Bronchial epithelial cell (primary cell): ENCODE data around the gene BCL7C. TPM values are rescaled to one million over a fixed set of nuclear protein-coding genes. Genes with fewer than 3 reads are reported as not detected.
A peak's percentile ranks its signal among the peaks of the same experiment; 100 is the strongest.
"Not testable (repeated sequence)": the region's sequence is repeated elsewhere in the genome, so short reads cannot be mapped to it uniquely, and the experiment has no call there.

Experiments
- DNase-seq: peaks from one replicate; pipeline ENCODE4 v3.0.0-alpha.2; 2010; ENCODE audit warnings: low read depth
- FAIRE-seq: peaks from 2 replicates; lab custom pipeline; 2011; peaks lifted over from hg19 to GRCh38; lab: Jason Lieb, UNC
- H3K27me3 ChIP-seq: 2 replicates; pipeline ENCODE4 v1.5.1; 2011; ENCODE audit warnings: low read length; ENCODE audit not compliant: control insufficient read depth, insufficient read depth
- H3K36me3 ChIP-seq: 2 replicates; pipeline ENCODE4 v1.5.1; 2011; ENCODE audit warnings: low read length; ENCODE audit not compliant: control insufficient read depth, insufficient read depth
- H3K4me3 ChIP-seq: 2 replicates; pipeline ENCODE4 v1.5.1; 2011; ENCODE audit warnings: mild to moderate bottlenecking, low read depth, low read length, control low read depth
- total RNA-seq: library from RNA; depleted of rRNA; stranded (reverse); fragments of >200 nt; gene quantifications from 2 replicates; pipeline ENCODE4 v1.2.1, GENCODE V29; 2014
- TF ChIP-seq, protein P1 (sequence below): IDR thresholded peaks from 2 replicates; pipeline ENCODE4 v1.5.1; 2011; ENCODE audit warnings: mild to moderate bottlenecking, moderate library complexity, low read length, control low read depth, inconsistent platforms; ENCODE audit not compliant: insufficient read depth, severe bottlenecking

BCL7C gene
- total RNA-seq, 1 donor from 2014 or later = 24.7 TPM

DNA sequence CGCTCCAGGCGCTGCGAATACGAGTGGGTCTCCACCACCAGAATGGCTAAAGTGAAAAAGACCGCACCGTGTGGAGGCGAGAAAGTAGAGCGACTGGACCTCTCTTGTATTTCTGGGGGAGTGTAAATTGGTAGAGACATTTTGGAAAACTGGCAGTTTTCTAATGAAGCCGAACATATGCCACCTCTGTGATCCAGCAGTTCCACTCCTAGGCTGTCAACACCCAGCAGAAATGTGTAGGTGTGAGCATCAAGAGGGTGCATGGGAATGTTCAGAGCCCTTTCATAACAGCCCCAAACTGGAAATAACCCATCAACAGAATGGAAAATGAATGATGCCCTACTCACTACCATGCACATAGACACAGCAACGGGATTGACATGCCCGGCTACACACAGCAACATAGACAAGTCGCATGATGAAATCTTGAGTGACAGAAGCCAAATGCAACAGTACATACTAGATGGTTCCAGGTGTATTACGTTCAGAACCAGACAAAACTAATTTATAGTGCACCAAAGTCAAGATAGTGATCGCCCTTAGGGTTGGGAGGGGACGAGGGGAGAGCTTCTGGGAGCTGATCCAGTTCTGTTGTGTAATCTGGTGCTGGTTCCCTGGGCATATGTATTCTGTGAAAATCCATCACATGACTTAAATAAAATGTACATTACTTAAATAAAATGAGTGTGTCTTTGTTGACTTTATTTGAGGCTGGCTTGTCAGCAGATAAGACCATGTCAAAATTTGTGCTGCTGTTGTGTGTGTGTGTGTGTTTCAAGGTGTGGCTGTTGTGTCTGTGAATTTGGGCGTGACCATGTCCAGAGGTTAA is 877 bp upstream of the BCL7C start:
- no peaks in the 10 kb centered on the region for H3K27me3 ChIP-seq
- FAIRE-seq (no peak), DNase-seq (peak; percentile 31)
- peaks cover 6% of the 10 kb centered on the region for H3K36me3 ChIP-seq
- peak overlapping the region; percentile 96 for H3K4me3 ChIP-seq
- TF ChIP-seq, protein P1, sequence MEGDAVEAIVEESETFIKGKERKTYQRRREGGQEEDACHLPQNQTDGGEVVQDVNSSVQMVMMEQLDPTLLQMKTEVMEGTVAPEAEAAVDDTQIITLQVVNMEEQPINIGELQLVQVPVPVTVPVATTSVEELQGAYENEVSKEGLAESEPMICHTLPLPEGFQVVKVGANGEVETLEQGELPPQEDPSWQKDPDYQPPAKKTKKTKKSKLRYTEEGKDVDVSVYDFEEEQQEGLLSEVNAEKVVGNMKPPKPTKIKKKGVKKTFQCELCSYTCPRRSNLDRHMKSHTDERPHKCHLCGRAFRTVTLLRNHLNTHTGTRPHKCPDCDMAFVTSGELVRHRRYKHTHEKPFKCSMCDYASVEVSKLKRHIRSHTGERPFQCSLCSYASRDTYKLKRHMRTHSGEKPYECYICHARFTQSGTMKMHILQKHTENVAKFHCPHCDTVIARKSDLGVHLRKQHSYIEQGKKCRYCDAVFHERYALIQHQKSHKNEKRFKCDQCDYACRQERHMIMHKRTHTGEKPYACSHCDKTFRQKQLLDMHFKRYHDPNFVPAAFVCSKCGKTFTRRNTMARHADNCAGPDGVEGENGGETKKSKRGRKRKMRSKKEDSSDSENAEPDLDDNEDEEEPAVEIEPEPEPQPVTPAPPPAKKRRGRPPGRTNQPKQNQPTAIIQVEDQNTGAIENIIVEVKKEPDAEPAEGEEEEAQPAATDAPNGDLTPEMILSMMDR = no peak

DNA sequence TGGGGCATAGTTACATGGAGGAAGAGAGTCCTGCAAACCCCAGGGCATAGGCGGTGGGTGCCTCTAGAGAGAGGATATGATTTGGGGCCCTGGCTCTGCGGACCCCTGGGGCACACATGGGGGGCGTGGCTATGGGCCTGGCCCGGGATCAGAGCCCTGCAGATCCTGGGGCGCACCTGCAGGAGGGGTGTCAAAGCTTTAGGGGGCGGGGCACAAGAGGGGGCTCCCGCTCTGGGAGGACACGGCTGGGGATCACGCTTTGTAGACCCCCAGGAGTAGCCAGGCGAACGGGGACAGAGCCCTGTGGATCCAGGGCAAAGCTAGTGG is 497 bp downstream of the BCL7C start:
- Histone ChIP-seq H3K27me3 (no peaks in the 10 kb centered on the region), H3K4me3 (peak overlapping the region; percentile 96), H3K36me3 (peaks cover 7% of the 10 kb centered on the region)
- FAIRE-seq (no peak), DNase-seq (no peak)
- TF ChIP-seq, protein P1 = no peak

DNA sequence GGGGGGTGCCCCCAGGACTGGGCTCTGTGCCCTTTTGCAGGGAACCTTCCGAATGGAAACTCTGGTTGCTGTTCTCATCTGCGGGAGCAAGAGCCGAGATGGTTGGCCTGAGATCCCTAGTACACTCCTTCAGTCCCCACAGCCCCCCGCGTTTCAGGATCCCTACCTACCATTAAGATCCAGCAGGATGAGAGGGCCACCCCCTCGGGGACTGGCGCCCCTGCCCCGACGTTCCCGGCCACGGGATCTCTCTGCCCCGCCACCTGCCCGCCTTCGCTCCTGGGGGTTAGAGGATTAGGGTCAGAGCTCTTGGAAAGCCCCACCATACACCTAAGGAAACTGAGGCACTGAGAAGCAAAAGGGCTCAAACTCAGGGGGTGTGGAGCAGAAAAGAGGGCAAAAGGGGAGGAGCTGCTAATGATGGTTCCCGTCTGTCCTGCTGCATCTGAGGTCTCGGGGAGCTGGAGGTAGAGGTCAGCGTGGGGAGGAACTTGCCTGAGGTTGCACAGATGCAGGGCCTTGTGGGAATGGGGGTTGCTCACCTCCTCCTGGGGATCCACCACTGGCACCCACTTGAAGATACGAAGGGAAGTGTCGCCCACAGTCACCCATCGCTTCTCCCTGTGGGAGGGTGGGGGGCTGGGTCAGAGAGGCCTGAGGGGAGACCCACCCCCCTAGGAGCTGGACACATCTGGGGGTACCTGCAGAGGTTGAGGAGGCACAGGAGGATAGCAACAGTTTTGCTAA is 1.0 kb downstream of the BCL7C start:
- DNase-seq (no peak), FAIRE-seq (no peak)
- Histone ChIP-seq H3K4me3 (peak overlapping the region; percentile 96), H3K36me3 (peaks cover 7% of the 10 kb centered on the region), H3K27me3 (no peaks in the 10 kb centered on the region)
- TF ChIP-seq, protein P1 = no peak

DNA sequence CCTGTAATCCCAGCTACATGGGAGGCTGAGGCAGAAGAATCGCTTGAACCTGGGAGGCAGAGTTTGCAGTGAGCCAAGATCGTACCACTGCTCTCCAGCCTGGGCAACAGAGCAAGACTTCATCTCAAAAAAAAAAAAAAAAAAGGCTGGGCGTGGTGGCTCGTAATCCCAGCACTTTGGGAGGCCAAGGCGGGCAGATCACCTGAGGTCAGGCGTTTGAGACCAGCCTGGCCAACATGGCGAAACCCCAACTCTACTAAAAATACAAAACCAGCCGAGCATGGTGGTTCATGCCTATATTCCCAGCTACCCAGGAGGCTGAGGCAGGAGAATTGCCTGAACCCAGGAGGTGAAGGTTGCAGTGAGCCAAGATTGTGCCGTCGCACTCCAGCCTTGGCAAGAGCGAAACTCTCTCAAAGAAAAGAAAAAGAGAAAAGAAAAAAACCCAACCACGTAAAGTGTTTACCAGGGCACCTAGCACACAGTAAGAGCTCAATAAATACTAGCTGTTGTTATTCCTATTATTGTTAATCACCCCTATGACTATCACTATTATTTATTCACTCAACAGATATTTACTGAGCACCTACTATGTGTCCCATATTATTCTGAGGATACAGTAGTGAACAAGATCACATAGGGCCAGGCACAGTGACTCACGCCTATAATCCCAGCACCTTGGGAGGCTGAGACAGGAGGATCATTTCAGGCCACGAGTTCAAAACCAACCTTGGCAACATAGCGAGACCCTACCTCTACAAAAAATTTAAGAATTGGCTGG is 2.6 kb downstream of the BCL7C start:
- H3K4me3 ChIP-seq, DNase-seq, FAIRE-seq, H3K27me3 ChIP-seq: not testable (repeated sequence)
- peaks cover 14% of the 10 kb centered on the region for H3K36me3 ChIP-seq

DNA sequence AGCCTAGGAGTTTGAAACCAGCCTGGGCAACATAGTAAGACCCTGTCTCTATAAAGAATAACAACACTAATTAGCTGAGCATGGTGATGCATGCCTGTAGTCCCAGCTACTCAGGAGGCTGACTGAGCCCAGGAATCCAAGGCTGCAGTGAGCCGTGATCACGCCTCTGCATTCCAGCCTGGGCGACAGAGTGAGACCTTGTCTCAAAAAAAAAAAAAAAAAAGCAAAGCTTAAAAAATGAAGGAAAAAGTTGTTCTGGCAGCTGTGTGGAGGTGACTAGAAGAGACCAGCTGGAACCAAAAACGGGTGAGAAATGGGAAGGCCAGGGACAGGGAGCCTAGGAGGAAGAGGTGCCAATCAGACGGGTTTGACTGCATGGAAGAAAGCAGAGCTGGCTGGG is 4.2 kb downstream of the BCL7C start:
- H3K4me3 ChIP-seq = no peak overlapping the region
- FAIRE-seq (no peak), DNase-seq (no peak)
- H3K27me3 ChIP-seq = no peaks in the 10 kb centered on the region
- TF ChIP-seq, protein P1 = no peak
- peaks cover 14% of the 10 kb centered on the region for H3K36me3 ChIP-seq

DNA sequence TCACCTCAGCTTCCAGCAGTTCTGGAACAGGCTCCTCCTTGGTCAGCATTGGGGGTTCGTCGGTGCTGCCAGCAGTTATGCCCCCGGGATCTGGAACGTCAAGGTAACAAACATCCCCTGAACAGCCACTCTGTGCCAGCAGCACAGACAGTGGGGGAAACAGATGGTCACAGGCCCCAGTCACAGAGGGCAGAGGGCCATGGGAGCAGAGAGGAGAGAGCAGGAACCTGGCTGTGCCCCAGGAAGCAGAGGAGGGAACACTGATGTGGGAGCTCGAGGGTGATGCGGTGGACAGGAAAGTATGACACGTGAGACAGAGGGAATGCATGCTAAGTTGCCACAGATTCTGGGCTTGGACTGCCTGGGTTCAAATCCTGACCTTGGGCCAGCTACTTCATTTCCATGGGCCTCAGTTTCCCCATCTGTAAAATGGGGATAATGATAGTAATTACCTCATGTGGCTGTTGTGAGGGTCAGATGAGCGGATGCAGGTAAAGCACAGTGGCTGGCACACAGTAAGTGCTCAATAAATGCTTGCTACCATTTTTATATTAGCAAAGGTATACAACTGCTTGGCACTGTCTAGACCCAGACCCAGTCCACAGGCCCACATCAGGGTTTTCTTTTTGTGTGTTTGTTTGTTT is 4.9 kb downstream of the BCL7C start:
- no peaks in the 10 kb centered on the region for H3K27me3 ChIP-seq
- DNase-seq (no peak), FAIRE-seq (no peak)
- H3K36me3 ChIP-seq = peaks cover 15% of the 10 kb centered on the region
- no peak overlapping the region for H3K4me3 ChIP-seq
- TF ChIP-seq, protein P1 = no peak
